ENCODE results near the gene COL4A1. TPM values are rescaled to one million over a fixed set of nuclear protein-coding genes. Genes with fewer than 3 reads are reported as not detected.

COL4A1 gene
- total RNA-seq, 1 donor from 2014 or later, result not detected

DNA sequence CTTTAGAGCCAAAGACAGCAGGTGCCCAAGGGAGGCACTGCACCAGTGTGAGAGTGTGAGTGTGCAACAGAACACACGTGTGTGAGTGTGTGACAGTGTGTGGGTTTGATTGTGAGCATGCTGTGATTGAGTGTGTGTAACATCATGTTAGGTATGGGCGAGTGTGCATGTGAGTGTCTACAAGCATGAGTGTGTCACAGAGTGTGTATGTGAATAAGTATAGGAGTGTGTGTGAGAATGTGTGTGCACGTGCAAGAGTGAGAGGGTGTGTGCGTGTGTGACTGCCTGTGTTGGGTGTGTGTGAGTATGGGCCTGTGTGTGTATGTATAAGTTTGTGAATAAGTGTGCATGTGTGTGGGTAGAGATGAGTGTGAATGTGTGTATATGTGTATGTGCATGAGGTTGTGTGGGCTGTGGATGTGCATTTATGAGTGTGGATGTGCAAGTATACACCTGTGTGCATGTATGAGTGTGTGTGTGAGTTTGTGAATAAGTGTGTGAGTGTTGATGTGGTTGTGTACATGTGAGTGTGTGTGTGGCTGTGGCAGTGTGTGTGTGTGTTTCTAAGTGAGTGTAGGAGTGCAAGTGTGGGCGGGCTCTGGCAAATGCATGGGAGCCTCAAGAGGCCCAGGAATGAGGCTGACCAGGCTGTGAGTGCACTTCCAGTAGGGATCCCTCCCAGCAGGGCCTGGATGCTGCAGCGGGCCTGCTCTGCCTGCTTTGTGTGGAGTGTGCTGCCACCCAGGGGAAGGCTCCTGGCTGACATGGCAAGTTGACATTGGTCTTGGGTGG lies 198.4 kb downstream of the COL4A1 start:
- Mint-ChIP-seq H3K4me1 (ENCODE audit: low read depth) (no peaks in the 10 kb centered on the region), H3K27ac (no peak overlapping the region), H3K27me3 (ENCODE audit: insufficient read depth) (no peaks in the 10 kb centered on the region), H3K4me3 (no peak overlapping the region), H3K36me3 (ENCODE audit: low read depth) (no peaks in the 10 kb centered on the region), H3K9me3 (no peaks in the 10 kb centered on the region)
- intact Hi-C loops (cut with micrococcal nuclease), result no loop called here
- no peak for DNase-seq (ENCODE audit: low spot score)

DNA sequence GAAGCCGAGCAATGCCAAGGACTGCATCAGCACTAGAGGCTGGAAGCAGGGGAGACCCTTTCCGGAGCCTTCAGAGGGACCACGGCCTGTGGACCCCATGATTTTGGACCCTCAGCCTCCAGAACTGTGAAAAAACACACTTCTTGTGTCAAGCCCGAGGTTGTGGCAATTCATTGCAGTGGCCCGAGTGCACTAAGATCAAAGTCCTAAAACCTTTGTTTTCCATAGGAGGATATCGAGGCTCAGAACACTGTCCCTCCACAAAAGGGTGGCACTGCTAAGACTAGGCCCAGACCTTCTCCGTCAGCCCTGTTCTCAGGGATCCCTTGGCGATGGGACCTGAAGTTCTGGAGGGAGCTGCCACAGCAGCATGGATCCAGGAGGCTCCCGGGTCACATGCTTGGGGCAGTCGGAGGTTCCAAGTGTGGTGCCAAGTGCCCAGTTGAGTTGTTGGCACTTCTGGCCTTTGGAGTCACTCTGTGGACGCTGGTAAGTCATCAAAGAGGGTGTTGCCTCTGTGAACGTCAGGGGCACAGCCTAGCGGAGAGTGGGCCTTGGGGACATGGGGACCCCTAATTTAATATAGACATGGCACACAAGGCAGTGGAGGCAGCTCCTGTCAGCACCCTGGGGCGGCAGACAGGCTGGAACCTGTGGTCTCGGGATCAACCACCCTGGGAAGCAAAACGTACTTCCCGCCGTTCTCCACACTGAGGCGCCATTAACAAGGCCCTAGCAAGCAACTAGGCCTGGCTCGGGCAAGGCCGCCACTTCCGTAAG lies 199.2 kb downstream of the COL4A1 start:
- H3K27me3 Mint-ChIP-seq (ENCODE audit: insufficient read depth), result no peaks in the 10 kb centered on the region
- DNase-seq (ENCODE audit: low spot score), result no peak
- no peak overlapping the region for H3K27ac Mint-ChIP-seq
- H3K4me3 Mint-ChIP-seq, result no peak overlapping the region
- intact Hi-C loops (cut with micrococcal nuclease), result no loop called here
- no peaks in the 10 kb centered on the region for H3K9me3 Mint-ChIP-seq
- H3K36me3 Mint-ChIP-seq (ENCODE audit: low read depth), result no peaks in the 10 kb centered on the region
- H3K4me1 Mint-ChIP-seq (ENCODE audit: low read depth), result no peaks in the 10 kb centered on the region

DNA sequence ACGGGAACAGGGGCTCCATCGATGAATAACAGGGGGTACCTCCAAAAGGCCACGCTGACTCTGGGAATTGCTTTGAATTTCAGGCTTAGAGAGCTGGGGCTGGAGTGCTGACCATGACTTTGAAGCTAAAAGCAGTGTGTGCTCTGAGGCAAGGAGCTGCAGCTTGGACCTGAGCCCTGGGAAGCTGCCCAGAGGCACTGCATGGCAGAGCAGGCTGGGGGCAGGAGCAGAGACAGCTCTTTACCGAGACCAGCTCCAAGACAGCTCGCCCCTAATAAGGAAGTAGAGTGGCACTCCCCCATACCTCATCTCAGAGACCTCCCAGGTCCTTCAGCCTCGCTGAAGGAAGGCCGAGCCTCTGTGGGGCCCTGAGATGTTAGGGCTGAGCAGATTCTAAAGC lies 200.2 kb downstream of the COL4A1 start:
- H3K27ac Mint-ChIP-seq, result no peak overlapping the region
- intact Hi-C loops (cut with micrococcal nuclease), result no loop called here
- no peaks in the 10 kb centered on the region for H3K4me1 Mint-ChIP-seq (ENCODE audit: low read depth)
- DNase-seq (ENCODE audit: low spot score), result no peak
- no peak overlapping the region for H3K4me3 Mint-ChIP-seq
- H3K27me3 Mint-ChIP-seq (ENCODE audit: insufficient read depth), result no peaks in the 10 kb centered on the region
- no peaks in the 10 kb centered on the region for H3K36me3 Mint-ChIP-seq (ENCODE audit: low read depth)
- H3K9me3 Mint-ChIP-seq, result no peaks in the 10 kb centered on the region

DNA sequence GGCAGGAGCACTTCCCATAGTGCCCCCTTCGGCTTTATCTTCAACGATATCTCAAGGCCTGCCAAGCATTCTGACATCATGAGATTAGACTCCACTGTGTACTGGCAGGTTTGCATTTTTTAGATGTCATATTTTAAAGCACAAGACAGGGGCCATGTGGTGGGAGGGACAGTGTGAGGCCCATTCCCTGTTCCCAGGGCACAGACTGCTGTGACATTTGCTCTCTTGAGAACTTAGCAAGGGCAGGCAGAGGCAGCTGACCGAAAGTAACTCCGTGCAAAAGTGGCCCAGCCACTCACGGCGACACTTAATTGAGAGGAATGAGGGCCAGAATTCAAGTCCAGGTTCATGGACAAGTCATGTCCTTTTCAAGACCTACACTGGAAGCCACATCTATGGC lies 201.8 kb downstream of the COL4A1 start:
- Mint-ChIP-seq H3K27ac (no peak overlapping the region), H3K4me1 (ENCODE audit: low read depth) (no peaks in the 10 kb centered on the region), H3K36me3 (ENCODE audit: low read depth) (no peaks in the 10 kb centered on the region), H3K9me3 (peaks cover 7% of the 10 kb centered on the region), H3K27me3 (ENCODE audit: insufficient read depth) (no peaks in the 10 kb centered on the region), H3K4me3 (no peak overlapping the region)
- DNase-seq (ENCODE audit: low spot score), result no peak
- intact Hi-C loops (cut with micrococcal nuclease), result no loop called here

DNA sequence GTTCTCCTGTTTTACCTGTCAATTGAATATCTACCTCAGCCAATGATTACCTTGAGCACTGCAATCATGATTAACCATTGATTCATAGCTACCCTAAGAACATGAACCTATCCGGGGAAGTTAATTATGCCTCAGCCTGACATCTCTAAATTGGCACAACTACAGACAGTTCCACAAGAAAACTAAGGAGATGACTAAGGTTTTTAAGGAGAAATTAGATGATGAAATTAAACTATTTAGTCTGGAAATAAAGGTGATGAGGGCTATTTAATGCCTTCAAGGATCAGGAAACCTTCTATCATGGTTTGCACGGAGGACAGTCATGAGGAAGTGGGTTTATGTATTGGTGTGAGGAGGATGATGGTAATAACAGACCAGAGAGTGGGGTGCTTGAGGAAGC lies 203.4 kb downstream of the COL4A1 start:
- Mint-ChIP-seq H3K27ac (no peak overlapping the region), H3K4me3 (no peak overlapping the region), H3K36me3 (ENCODE audit: low read depth) (no peaks in the 10 kb centered on the region), H3K4me1 (ENCODE audit: low read depth) (no peaks in the 10 kb centered on the region), H3K9me3 (peaks cover 11% of the 10 kb centered on the region), H3K27me3 (ENCODE audit: insufficient read depth) (no peaks in the 10 kb centered on the region)
- intact Hi-C loops (cut with micrococcal nuclease), result no loop called here
- DNase-seq (ENCODE audit: low spot score), result no peak

DNA sequence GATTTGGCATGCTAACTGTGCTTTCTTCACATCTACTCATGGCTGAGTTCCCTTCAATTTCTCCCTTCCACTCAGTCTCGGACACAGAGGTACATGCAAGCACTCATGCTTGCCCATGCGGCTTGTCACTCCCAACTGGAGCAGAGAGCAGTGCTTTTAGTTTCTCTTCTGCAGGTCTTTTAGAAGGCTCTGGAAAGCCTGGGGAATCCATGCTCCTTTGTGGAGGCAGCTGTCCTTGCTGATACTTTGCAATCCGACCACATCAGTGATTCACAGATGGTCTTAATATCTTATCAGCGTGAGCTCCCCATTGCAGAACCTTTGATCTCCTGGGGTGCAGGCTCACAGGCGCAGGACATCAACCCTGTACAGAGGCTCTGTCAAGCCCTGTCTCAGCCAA lies 203.9 kb downstream of the COL4A1 start:
- no peaks in the 10 kb centered on the region for H3K4me1 Mint-ChIP-seq (ENCODE audit: low read depth)
- intact Hi-C loops (cut with micrococcal nuclease), result no loop called here
- H3K27ac Mint-ChIP-seq, result no peak overlapping the region
- no peak overlapping the region for H3K4me3 Mint-ChIP-seq
- H3K27me3 Mint-ChIP-seq (ENCODE audit: insufficient read depth), result no peaks in the 10 kb centered on the region
- no peak for DNase-seq (ENCODE audit: low spot score)
- H3K36me3 Mint-ChIP-seq (ENCODE audit: low read depth), result no peaks in the 10 kb centered on the region
- peaks cover 11% of the 10 kb centered on the region for H3K9me3 Mint-ChIP-seq

DNA sequence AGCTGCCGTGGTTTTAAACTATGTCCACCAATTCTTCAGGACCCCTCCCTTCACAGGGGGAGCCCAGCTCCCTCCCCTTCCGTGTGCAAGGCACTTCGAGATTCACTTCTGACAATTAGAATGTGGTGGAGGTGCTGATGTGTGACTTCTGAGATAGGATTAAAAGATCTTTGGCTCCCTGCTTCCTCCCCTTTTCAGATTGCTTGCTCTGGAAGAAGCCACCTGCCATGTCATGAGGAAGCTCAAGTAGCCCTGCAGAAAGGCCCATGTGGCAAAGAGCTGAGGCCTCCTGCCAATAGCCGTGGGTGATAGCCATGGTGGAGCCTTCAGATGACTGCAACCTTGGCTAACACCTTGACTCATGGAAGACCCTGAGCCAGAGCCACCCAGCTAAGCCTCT lies 204.9 kb downstream of the COL4A1 start:
- intact Hi-C loops (cut with micrococcal nuclease), result no loop called here
- peaks cover 11% of the 10 kb centered on the region for H3K9me3 Mint-ChIP-seq
- DNase-seq (ENCODE audit: low spot score), result no peak
- H3K27ac Mint-ChIP-seq, result no peak overlapping the region
- no peak overlapping the region for H3K4me3 Mint-ChIP-seq
- no peaks in the 10 kb centered on the region for H3K36me3 Mint-ChIP-seq (ENCODE audit: low read depth)
- no peaks in the 10 kb centered on the region for H3K4me1 Mint-ChIP-seq (ENCODE audit: low read depth)
- no peaks in the 10 kb centered on the region for H3K27me3 Mint-ChIP-seq (ENCODE audit: insufficient read depth)

DNA sequence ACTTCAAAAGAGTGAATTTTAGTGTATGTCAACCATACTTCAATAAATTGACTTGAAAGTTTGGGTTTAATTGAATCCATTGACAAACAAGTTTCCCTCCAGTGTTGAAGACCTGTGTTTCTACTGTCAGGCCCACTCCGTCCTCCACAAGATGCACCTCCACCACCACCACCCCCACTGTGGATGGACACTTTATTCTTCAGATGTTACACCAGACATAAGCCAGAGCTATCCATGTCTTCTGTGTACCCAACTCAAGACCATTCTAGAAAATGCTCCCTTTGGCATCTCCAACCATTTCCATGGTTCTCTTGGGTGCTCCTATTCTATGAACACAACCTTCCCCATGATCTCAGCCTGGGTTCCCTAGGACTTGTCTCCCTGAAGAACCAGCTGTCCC lies 207.0 kb downstream of the COL4A1 start:
- Mint-ChIP-seq H3K27ac (no peak overlapping the region), H3K4me3 (no peak overlapping the region), H3K9me3 (peaks cover 11% of the 10 kb centered on the region), H3K4me1 (ENCODE audit: low read depth) (no peaks in the 10 kb centered on the region), H3K36me3 (ENCODE audit: low read depth) (no peaks in the 10 kb centered on the region), H3K27me3 (ENCODE audit: insufficient read depth) (no peaks in the 10 kb centered on the region)
- no peak for DNase-seq (ENCODE audit: low spot score)
- intact Hi-C loops (cut with micrococcal nuclease), result no loop called here

Other genes with a start within 250 kb of the COL4A1 start
- gene COL4A2, start 127 bp upstream of the COL4A1 start, total RNA-seq, result 0.10 TPM in 1 of 2 replicates, not detected in the other